ENCODE results near the gene ATP11B. TPM values are rescaled to one million over a fixed set of nuclear protein-coding genes. Genes with fewer than 3 reads are reported as not detected.
A peak's percentile ranks its signal among the peaks of the same experiment; 100 is the strongest.

The ATP11B gene
- total RNA-seq, 1 donor from 2014 or later, result 101 TPM

DNA sequence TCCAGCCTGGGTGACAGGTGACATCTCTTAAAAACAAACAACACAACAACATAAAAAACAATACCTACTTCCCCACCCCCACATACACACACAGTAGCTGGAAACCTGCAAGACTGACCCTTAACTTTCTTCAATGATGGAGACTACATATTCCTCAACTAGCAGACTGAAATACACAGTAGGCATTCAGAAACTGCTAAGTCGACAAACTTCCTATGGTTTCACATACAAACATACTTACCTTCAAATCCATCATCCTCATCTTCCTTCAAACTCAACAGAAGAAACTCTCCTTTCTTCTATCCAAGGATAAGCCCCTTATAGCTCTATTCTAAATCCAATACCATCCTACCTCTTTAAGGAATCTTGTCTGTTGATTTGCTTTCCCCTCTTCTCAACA lies 156.4 kb downstream of the ATP11B start:
- no peak for DNase-seq (ENCODE audit: low read depth in 2 of 2)

DNA sequence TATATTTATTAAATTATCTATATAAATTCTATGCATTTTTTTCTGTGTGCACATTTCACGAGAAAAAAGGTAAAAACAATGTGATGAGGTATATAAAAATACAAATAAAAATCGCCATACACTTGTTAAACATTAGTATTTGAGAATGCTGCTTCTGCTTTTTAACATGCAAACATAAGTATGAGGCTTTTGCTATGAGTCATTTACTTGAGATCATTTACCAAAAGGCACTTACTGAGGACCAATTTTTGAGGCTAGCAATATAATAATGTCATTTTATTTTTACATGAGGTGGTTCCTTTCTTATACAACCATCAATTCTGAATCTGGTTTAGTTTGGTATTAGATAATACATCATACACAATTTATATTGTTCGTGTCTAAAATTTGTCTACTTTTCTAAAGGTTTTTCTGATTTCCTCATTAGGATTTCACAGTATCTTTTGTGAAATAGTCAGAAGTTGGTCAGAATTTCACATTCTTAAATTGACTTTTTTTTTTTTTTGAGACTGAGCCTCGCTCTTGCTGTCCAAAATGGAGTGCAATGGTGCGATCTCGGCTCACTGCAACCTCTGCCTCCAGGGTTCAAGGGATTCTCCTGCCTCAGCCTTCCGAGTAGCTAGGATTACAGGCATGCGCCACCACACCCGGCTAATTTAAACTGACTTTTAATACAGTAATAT lies 161.4 kb downstream of the ATP11B start:
- no peak for DNase-seq (ENCODE audit: low read depth in 2 of 2)

DNA sequence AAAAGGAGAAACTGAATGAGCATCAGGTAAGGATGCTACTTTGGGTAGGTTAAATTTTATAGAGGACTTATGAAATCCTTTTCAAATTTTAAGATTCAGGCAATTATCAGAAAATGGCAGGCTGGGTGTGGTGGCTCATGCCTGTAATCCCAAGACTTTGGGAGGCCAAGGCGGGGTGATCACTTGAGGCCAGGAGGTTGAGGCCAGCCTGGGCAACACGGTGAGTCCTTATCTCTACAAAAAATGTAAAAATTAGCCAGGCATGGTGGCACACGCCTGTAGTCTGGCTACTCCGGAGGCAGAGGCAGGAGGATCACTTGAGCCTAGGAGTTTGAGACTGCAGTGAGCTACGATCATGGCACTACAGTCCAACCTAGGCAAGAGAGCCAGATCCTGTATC lies 163.9 kb downstream of the ATP11B start:
- DNase-seq (ENCODE audit: low read depth in 2 of 2), result no peak

DNA sequence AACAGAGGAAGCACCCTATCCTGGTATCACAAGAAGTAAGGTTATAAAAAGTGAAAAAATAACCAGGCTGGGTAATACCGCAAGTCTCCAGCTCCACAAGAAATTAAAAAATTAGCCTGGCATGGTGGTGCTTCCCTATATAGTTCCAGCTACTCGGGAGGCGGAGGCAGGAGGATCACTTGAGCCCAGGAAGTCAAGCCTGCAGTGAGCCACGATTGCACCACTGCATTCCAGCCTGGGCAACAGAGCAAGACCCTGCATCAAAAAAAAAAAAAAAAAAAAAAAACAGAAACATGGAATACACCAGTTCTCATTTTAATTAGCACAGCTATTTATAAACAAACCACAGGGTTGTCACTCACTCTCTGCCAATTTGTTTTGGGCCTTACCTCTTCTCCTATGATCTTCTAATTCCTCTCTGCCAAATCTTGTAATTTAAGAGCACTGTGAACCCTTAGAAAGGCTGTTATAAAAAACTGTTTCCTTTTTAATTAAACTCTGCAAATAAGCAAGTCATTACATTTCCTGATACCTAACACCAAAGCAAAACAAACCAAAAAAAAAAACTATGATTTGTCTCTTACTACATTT lies 164.5 kb downstream of the ATP11B start:
- no peak for DNase-seq (ENCODE audit: low read depth in 2 of 2)

DNA sequence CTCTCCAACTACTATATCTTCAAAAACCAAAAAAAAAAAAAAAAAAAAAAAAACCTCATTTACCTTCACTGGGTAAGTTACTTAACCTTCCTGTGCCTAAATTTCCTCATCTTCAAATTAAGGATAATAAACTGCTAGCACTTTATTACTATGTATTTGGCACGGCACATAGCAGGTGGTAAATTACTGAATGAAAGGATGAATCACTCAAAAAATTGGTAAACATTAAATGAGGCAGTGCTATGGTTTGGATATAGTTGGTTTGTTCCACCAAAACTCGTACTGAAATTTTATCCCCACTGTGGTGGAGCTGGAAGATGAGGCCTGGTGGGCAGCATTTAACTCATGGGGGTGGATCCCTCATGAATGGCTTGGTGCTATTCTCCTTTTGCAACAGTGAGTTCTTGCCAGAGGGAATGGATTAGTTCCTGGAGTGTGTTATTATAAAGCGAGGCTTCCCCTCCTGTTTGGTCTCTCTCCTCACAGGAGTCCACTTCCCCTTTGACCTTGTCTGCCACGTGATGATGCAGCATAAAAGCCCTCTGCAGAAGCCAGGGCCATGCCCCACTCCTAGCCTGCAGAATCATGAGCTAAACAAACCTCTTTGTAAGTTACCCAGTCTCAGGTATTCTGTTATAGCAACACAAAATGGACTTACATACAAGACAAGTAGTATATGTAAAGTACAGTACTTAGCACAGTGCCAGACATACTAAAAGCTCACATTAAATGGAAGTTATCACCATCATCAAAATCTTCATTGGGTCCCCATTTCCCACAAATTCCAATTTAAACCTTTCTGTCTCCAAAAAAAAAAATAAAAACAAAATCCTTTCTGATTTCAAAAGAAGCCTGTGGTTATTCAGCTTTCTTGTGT lies 166.4 kb downstream of the ATP11B start:
- no peak for DNase-seq (ENCODE audit: low read depth in 2 of 2)

DNA sequence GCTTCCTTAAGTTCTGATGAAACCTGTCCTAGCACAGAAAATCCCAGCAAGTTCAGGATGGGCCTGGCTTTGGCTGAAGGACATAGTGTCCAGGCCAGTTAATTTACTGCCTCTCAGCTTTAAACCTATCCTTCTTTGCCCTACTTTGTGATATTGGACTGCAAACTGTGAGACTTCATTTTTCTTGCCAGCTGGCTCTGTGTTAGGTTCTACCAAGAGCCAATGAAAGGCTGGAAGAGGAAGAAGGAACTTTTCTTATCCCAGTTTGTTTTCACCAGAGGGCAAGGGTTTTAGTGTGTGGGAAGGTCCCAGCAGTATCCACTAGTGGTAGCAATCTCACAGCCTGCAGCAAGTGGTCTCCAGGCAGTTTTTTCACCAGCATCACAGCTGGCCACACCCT lies 168.9 kb downstream of the ATP11B start:
- no peak for DNase-seq (ENCODE audit: low read depth in 2 of 2)

DNA sequence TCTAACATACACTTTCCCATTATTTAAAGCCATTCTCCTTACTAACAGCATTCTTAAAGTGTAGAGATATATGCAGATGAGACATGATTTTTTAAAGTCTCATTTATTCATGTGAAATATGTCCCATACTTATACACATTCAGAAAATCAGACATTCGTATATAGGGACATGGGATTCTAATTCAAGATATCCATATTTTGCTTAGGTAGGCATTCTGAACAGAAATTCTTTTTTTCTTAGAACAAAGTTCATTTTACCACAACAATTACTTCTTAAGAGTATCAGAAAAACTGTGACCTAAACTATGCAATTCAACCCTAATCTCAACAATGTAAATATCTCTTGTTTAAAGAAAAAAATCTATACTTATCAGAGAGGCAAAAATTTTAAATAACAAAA lies 170.9 kb downstream of the ATP11B start:
- no peak for DNase-seq (ENCODE audit: low read depth in 2 of 2)

DNA sequence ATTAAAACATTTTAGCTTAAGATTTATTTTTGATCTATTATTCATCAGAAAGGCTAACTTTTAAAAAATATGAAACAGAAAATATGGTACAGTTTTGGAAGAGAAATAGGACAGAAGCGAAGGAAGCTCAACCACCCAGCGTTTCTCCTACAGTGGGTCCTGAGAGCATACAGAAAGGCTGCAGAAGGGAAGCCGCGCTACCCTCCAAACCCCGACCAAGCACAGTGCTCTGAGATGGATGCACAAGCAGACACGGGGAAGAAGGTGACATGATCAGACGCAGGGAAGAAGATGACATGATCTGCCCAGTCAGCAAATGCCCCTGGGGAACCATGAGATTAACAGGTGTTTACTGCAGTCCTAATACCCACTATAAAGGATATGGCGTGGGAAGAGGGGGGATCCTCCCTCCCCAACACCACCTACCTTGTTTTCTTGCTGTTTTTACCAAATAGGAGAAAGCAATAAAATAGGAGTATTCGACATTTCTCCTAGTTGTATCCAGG lies 172.6 kb downstream of the ATP11B start:
- DNase-seq (ENCODE audit: low read depth in 2 of 2), result no peak

DNA sequence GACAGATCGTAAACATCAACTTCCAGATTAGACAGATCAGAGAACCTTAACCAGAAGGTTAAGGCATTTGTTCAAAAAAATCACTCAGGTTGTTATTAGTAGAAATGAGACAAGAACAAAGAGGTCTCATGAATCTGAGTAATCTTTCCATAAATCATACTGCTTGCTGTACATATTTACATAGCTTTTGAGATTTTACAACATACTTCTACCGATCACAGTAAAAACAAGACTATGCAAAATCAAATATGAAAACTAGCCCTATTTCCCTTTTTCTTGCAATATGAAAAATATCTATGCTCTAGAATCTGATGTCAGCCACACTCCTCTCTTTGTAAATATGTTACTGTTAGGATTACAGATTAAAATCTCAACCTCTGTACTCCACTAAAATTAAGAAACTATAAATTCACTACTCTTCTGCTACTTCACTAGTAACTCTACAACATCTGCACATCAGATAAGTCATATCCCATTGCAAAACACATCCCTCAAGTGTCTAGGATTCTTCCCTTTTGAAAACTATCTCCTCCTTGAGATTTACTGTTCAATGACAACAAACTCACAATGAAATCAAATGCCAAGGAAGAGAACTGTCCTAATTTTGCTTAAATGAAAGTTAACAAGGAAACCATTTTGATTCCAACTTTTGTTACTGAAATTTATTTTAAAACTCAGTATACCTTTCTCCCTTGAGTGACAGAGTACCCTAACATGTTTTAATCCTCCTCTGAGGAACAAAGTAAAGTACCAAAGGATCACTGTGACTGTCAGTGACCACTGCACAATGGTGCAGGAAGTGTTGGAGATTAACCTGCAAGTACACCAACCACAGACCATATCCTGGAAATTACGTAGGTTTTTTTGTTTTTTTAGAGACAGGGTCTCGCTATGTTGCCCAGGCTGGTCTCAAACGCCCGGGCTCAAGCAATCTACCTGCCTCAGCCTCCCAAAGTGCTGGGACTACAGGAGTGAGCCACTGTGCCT lies 174.2 kb downstream of the ATP11B start:
- peak in 1 of 2 donors; percentile 15 for DNase-seq (ENCODE audit: low read depth in 2 of 2)

DNA sequence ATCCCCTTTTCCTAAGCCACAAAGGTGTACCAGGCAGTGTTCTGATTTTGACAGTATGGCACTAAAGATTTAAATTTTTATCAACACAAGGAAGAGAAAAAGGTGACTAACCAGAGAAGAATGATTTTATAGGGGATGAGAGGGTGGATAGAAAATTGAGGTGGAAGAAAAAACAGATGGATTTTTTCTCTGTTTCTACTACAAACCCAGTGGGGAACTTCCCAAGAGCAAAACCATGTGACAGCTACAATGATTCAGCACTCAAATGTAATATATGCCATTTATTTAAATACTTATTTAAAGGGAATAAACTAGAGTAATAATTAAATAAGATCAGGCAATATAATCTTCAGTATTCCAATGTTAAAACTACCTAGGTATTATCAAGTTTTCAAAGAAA lies 176.0 kb downstream of the ATP11B start:
- DNase-seq (ENCODE audit: low read depth in 2 of 2), result peak; percentile 41 to 49

DNA sequence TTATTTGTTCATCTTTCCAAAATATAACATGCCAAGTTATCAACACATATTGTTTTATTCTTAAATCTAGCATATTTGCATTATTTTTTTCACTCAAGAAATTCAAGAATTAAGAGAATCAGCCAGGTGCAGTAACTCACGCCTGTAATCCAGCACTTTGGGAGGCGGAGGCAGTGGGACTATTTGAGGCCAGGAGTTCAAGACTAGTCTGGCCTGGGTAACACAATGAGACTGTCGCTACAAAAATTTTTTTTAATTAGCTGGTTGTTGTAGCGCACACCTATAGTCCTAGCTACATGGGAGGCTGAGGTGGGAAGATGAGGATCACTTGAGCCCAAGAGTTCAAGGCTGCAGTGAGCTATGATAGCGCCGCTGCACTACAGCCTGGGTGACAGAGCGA lies 176.5 kb downstream of the ATP11B start:
- no peak for DNase-seq (ENCODE audit: low read depth in 2 of 2)

DNA sequence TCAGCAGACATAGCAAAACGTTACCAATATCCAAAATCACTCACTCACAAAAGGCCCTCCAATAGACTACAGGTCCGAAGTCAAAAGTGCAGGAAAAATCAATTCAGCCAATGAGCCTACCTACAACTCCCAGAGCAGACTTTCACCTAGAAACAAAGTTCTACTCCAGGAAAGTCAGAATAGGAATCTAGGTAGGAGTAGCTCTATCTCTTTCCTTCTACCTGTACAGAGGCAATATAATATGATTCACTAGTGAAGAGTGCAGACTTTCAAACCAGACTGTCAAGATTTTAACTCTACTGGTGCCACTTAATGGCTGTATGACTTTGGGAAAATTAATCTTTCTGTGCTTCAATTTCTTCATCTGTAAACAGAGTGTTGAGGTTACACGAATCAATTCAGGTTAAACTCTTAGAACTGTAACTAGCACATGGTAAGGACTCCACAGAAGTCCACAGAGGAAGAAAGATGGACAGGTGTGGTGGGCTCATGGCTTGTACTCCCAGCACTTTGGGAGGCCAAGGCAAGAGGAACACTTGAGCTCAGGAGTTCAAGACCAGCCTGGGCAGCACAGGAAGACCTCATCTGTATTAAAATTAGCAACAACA lies 177.6 kb downstream of the ATP11B start:
- DNase-seq (ENCODE audit: low read depth in 2 of 2), result no peak

Other genes starting within 250 kb of the ATP11B start
- gene DCUN1D1, start 187.0 kb downstream of the ATP11B start, total RNA-seq, result 14.4 and 16.5 TPM in 2 replicates

All from lung microvascular endothelial cell (primary cell).